GM12875 (cell line): ENCODE results near the gene BABAM2.

ENCODE experiments used
- H3K4me3 ChIP-seq: one replicate; pipeline ENCODE4 v1.5.1; 2011; ENCODE audit warnings: low read depth, low read length, control low read depth
- CTCF ChIP-seq: IDR thresholded peaks from 2 replicates; pipeline ENCODE4 v1.5.1; 2011; ENCODE audit warnings: low read depth, mild to moderate bottlenecking, control low read depth, inconsistent platforms, low read length, moderate library complexity, borderline replicate concordance; ENCODE audit not compliant: insufficient read depth

BABAM2 gene

GRCh38 chr2:28359222-28360057 lies 468.9 kb downstream of the BABAM2 start:
- H3K4me3 ChIP-seq, result no peak overlapping the region
- TF ChIP-seq CTCF, result no peak

GRCh38 chr2:28360058-28360717 lies 469.7 kb downstream of the BABAM2 start:
- no peak overlapping the region for H3K4me3 ChIP-seq
- TF ChIP-seq CTCF, result no peak

GRCh38 chr2:28360718-28361293 lies 470.3 kb downstream of the BABAM2 start:
- no peak for TF ChIP-seq CTCF
- no peak overlapping the region for H3K4me3 ChIP-seq

GRCh38 chr2:28361991-28362710 lies 471.6 kb downstream of the BABAM2 start:
- no peak for TF ChIP-seq CTCF
- no peak overlapping the region for H3K4me3 ChIP-seq

GRCh38 chr2:28362991-28363521 lies 472.5 kb downstream of the BABAM2 start:
- TF ChIP-seq CTCF, result no peak
- H3K4me3 ChIP-seq, result no peak overlapping the region

- no peak for TF ChIP-seq CTCF
- H3K4me3 ChIP-seq, result no peak overlapping the region
Observed at GRCh38 chr2:28363686-28364280, 473.3 kb downstream of the BABAM2 start.
